ENCODE measurements around the gene ILF3.

Gene ILF3

GRCh38 chr19:10699650-10700335 lies 45.6 kb downstream of the ILF3 start:
- TF ChIP-seq YY1 (IDR thresholded peaks at IDR 0.05; ENCODE audit: low read depth) (no peak), RAD21 (IDR thresholded peaks at IDR 0.05; ENCODE audit: low read depth) (peak; percentile 82)

- no peak for TF ChIP-seq USF1 (IDR thresholded peaks at IDR 0.05)
- TF ChIP-seq FOXM1 (IDR thresholded peaks at IDR 0.05; ENCODE audit: borderline replicate concordance, low read depth), result no peak
- no peak for TF ChIP-seq TEAD4 (IDR thresholded peaks at IDR 0.05)
- no peak for TF ChIP-seq REST (IDR thresholded peaks at IDR 0.05; ENCODE audit: low read depth)
- TF ChIP-seq TCF12 (IDR thresholded peaks at IDR 0.05; ENCODE audit: low read depth), result no peak
- no peak for TF ChIP-seq EGR1 (IDR thresholded peaks at IDR 0.05)
- no peak for TF ChIP-seq EP300 (IDR thresholded peaks at IDR 0.05; ENCODE audit: borderline replicate concordance)
- no peak for TF ChIP-seq MAX (IDR thresholded peaks at IDR 0.05)
- no peak for TF ChIP-seq NFIC (IDR thresholded peaks at IDR 0.05)
These were observed 47.9 kb downstream of the ILF3 start for GRCh38 chr19:10701955-10702525.

- TF ChIP-seq CEBPB (IDR thresholded peaks at IDR 0.05) (no peak), YY1 (IDR thresholded peaks at IDR 0.05; ENCODE audit: low read depth) (no peak), TEAD4 (IDR thresholded peaks at IDR 0.05) (no peak), NFIC (IDR thresholded peaks at IDR 0.05) (no peak), EGR1 (IDR thresholded peaks at IDR 0.05) (no peak), EP300 (IDR thresholded peaks at IDR 0.05; ENCODE audit: borderline replicate concordance) (no peak), ZBTB7A (IDR thresholded peaks at IDR 0.05; ENCODE audit: low read depth) (no peak), TAF1 (IDR thresholded peaks at IDR 0.05; ENCODE audit: low read depth) (no peak), RAD21 (IDR thresholded peaks at IDR 0.05; ENCODE audit: low read depth) (no peak), MAX (IDR thresholded peaks at IDR 0.05) (no peak), USF1 (IDR thresholded peaks at IDR 0.05) (no peak), REST (IDR thresholded peaks at IDR 0.05; ENCODE audit: low read depth) (no peak)
These were observed 52.8 kb downstream of the ILF3 start for GRCh38 chr19:10706990-10707389.

- no peak for TF ChIP-seq TAF1 (IDR thresholded peaks at IDR 0.05; ENCODE audit: low read depth)
These were observed 53.3 kb downstream of the ILF3 start for GRCh38 chr19:10707440-10707839.

GRCh38 chr19:10708291-10708690 lies 54.1 kb downstream of the ILF3 start:
- TF ChIP-seq EGR1 (IDR thresholded peaks at IDR 0.05) (no peak), TCF12 (IDR thresholded peaks at IDR 0.05; ENCODE audit: low read depth) (no peak), ZBTB7A (IDR thresholded peaks at IDR 0.05; ENCODE audit: low read depth) (no peak), USF1 (IDR thresholded peaks at IDR 0.05) (no peak), FOXM1 (IDR thresholded peaks at IDR 0.05; ENCODE audit: borderline replicate concordance, low read depth) (no peak), RAD21 (IDR thresholded peaks at IDR 0.05; ENCODE audit: low read depth) (no peak), TEAD4 (IDR thresholded peaks at IDR 0.05) (no peak), MAX (IDR thresholded peaks at IDR 0.05) (no peak), REST (IDR thresholded peaks at IDR 0.05; ENCODE audit: low read depth) (no peak), TAF1 (IDR thresholded peaks at IDR 0.05; ENCODE audit: low read depth) (no peak), CREB1 (IDR thresholded peaks at IDR 0.05; ENCODE audit: low read depth) (no peak), NFIC (IDR thresholded peaks at IDR 0.05) (no peak), YY1 (IDR thresholded peaks at IDR 0.05; ENCODE audit: low read depth) (no peak), EP300 (IDR thresholded peaks at IDR 0.05; ENCODE audit: borderline replicate concordance) (no peak), CEBPB (IDR thresholded peaks at IDR 0.05) (no peak)

Measured in Ishikawa (cell line).